ENCODE data around the gene SLC39A5. TPM values are rescaled to one million over a fixed set of nuclear protein-coding genes. Genes with fewer than 3 reads are reported as not detected.

The SLC39A5 gene
- total and polyA plus RNA-seq, 2 of the 13 experiments (the other 11 are each of a cell fraction or from before 2014, with no cell fraction given) = 59.7 to 101 TPM

- TF ChIP-seq, protein P1, sequence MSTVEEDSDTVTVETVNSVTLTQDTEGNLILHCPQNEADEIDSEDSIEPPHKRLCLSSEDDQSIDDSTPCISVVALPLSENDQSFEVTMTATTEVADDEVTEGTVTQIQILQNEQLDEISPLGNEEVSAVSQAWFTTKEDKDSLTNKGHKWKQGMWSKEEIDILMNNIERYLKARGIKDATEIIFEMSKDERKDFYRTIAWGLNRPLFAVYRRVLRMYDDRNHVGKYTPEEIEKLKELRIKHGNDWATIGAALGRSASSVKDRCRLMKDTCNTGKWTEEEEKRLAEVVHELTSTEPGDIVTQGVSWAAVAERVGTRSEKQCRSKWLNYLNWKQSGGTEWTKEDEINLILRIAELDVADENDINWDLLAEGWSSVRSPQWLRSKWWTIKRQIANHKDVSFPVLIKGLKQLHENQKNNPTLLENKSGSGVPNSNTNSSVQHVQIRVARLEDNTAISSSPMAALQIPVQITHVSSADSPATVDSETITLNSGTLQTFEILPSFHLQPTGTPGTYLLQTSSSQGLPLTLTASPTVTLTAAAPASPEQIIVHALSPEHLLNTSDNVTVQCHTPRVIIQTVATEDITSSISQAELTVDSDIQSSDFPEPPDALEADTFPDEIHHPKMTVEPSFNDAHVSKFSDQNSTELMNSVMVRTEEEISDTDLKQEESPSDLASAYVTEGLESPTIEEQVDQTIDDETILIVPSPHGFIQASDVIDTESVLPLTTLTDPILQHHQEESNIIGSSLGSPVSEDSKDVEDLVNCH (CRISPR knock-in tag; IDR thresholded peaks at IDR 0.05) = no peak
- TF ChIP-seq CREBL2 (CRISPR knock-in tag; IDR thresholded peaks at IDR 0.05; ENCODE audit: borderline replicate concordance) = no peak; the same call in 1 of the 2 replicates
- no peak for TF ChIP-seq RELA (CRISPR knock-in tag; IDR thresholded peaks at IDR 0.05)
- no peak for TF ChIP-seq SIX4 (CRISPR knock-in tag; IDR thresholded peaks at IDR 0.05)
- TF ChIP-seq ZNF879 (CRISPR knock-in tag; IDR thresholded peaks at IDR 0.05) = peak; percentile 77; the same call in 1 of the 2 replicates
- no peak for TF ChIP-seq ZNF761 (CRISPR knock-in tag; conservative IDR thresholded peaks at IDR 0.05)
- TF ChIP-seq, protein P2, sequence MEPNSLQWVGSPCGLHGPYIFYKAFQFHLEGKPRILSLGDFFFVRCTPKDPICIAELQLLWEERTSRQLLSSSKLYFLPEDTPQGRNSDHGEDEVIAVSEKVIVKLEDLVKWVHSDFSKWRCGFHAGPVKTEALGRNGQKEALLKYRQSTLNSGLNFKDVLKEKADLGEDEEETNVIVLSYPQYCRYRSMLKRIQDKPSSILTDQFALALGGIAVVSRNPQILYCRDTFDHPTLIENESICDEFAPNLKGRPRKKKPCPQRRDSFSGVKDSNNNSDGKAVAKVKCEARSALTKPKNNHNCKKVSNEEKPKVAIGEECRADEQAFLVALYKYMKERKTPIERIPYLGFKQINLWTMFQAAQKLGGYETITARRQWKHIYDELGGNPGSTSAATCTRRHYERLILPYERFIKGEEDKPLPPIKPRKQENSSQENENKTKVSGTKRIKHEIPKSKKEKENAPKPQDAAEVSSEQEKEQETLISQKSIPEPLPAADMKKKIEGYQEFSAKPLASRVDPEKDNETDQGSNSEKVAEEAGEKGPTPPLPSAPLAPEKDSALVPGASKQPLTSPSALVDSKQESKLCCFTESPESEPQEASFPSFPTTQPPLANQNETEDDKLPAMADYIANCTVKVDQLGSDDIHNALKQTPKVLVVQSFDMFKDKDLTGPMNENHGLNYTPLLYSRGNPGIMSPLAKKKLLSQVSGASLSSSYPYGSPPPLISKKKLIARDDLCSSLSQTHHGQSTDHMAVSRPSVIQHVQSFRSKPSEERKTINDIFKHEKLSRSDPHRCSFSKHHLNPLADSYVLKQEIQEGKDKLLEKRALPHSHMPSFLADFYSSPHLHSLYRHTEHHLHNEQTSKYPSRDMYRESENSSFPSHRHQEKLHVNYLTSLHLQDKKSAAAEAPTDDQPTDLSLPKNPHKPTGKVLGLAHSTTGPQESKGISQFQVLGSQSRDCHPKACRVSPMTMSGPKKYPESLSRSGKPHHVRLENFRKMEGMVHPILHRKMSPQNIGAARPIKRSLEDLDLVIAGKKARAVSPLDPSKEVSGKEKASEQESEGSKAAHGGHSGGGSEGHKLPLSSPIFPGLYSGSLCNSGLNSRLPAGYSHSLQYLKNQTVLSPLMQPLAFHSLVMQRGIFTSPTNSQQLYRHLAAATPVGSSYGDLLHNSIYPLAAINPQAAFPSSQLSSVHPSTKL (CRISPR knock-in tag; IDR thresholded peaks at IDR 0.05) = 0 out of 2 replicates have a peak, but pooled peaks have one; percentile 6
- TF ChIP-seq, protein P3, sequence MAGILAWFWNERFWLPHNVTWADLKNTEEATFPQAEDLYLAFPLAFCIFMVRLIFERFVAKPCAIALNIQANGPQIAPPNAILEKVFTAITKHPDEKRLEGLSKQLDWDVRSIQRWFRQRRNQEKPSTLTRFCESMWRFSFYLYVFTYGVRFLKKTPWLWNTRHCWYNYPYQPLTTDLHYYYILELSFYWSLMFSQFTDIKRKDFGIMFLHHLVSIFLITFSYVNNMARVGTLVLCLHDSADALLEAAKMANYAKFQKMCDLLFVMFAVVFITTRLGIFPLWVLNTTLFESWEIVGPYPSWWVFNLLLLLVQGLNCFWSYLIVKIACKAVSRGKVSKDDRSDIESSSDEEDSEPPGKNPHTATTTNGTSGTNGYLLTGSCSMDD (CRISPR knock-in tag; IDR thresholded peaks at IDR 0.05) = no peak
- no peak for TF ChIP-seq ZNF703 (CRISPR knock-in tag; IDR thresholded peaks at IDR 0.05; ENCODE audit: borderline replicate concordance)
- TF ChIP-seq MBD4 (IDR thresholded peaks at IDR 0.05; ENCODE audit: borderline replicate concordance, low read length) = no peak
- peak; percentile 24; the same call in 1 of the 2 replicates for TF ChIP-seq STAG1 (CRISPR knock-in tag; IDR thresholded peaks at IDR 0.05)
- no peak for TF ChIP-seq MZF1 (CRISPR knock-in tag; IDR thresholded peaks at IDR 0.05; ENCODE audit: borderline replicate concordance)
- TF ChIP-seq ZNF260 (CRISPR knock-in tag; IDR thresholded peaks at IDR 0.05; ENCODE audit: borderline replicate concordance, low read depth) = no peak
- TF ChIP-seq ISX (CRISPR knock-in tag; conservative IDR thresholded peaks at IDR 0.05) = 0 out of 2 replicates have a peak, but pooled peaks have one; percentile 32
- TF ChIP-seq GMEB2 (CRISPR knock-in tag; IDR thresholded peaks at IDR 0.05; ENCODE audit: low read depth) = no peak
- peak; percentile 77; the same call in 1 of the 2 replicates for TF ChIP-seq SIN3A (IDR thresholded peaks at IDR 0.05; ENCODE audit: borderline replicate concordance, low read depth, low read length)
- no peak for TF ChIP-seq JUNB (CRISPR knock-in tag; IDR thresholded peaks at IDR 0.05; ENCODE audit: borderline replicate concordance)
- no peak for TF ChIP-seq MIXL1 (CRISPR knock-in tag; IDR thresholded peaks at IDR 0.05)
- TF ChIP-seq KAT7 (CRISPR knock-in tag; IDR thresholded peaks at IDR 0.05; ENCODE audit: borderline replicate concordance) = peak; percentile 55; the same call in 1 of the 2 replicates
- 0 out of 2 replicates have a peak, but pooled peaks have one; percentile 32 for TF ChIP-seq CENPT (CRISPR knock-in tag; IDR thresholded peaks at IDR 0.05; ENCODE audit: low read depth)
- TF ChIP-seq ZNF782 (CRISPR knock-in tag; IDR thresholded peaks at IDR 0.05; ENCODE audit: borderline replicate concordance) = no peak; the same call in 1 of the 2 replicates
Measured at GRCh38 chr12:56258068-56258819, 28.4 kb downstream of the SLC39A5 start, which contains the start of gene ANKRD52 (continued).

Data from HepG2 (cell line).